GM20000 (cell line): ENCODE results near the gene NLGN1.
"Not testable (repeated sequence)": the region's sequence is repeated elsewhere in the genome, so short reads cannot be mapped to it uniquely, and the experiment has no call there.

Source experiments
- DNase-seq: peaks from one replicate; pipeline ENCODE4 v3.0.0; 2012; ENCODE audit warnings: low spot score
- CTCF ChIP-seq: IDR thresholded peaks from 2 replicates; pipeline ENCODE4 v1.5.1; 2012; ENCODE audit warnings: mild to moderate bottlenecking, control low read depth; ENCODE audit errors: extremely low read depth, missing control alignments

The NLGN1 gene

GRCh38 chr3:173588556-173588955 lies 191.0 kb downstream of the NLGN1 start:
- no peak for TF ChIP-seq CTCF
- DNase-seq: no peak

- TF ChIP-seq CTCF: no peak
- no peak for DNase-seq
Measured at GRCh38 chr3:173589116-173589515, 191.6 kb downstream of the NLGN1 start.

- no peak for TF ChIP-seq CTCF
- DNase-seq: no peak
Measured at GRCh38 chr3:173591401-173591800, 193.9 kb downstream of the NLGN1 start.

GRCh38 chr3:173594881-173595280 lies 197.3 kb downstream of the NLGN1 start:
- DNase-seq: not testable (repeated sequence)

GRCh38 chr3:173599673-173600072 lies 202.1 kb downstream of the NLGN1 start:
- no peak for DNase-seq
- TF ChIP-seq CTCF: no peak

GRCh38 chr3:173614522-173614921 lies 217.0 kb downstream of the NLGN1 start:
- no peak for TF ChIP-seq CTCF
- DNase-seq: no peak

- no peak for DNase-seq
- TF ChIP-seq CTCF: no peak
Measured at GRCh38 chr3:173615661-173616060, 218.1 kb downstream of the NLGN1 start.

GRCh38 chr3:173617490-173617889 lies 219.9 kb downstream of the NLGN1 start:
- TF ChIP-seq CTCF: no peak
- DNase-seq: no peak
